Measurements from ENCODE around the gene GRB2.

DNA sequence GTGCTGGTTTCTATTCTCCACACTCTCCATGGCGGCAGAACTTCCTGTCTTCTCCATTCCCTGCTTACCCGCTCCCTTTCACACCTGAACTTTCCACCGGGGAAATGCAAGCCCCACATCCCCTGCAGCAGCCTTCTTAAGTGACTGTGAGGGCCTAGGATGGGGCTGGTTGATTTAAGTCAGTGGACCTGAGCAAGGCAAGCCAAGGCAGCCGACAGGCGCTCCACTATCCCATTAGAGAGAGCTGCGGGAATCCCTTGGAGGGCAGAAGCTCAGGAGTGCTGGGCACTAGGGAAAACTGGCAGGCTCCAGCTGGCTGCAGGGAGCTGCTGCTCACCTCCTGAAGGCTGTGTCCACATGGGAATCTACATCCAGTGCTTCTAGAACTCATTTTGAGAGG lies 80.1 kb downstream of the GRB2 start:
- TF ChIP-seq CTCF (conservative IDR thresholded peaks at IDR 0.05; ENCODE audit: low read length) (no peak), EZH2phosphoT487 (IDR thresholded peaks at IDR 0.05; ENCODE audit: borderline replicate concordance, low read depth, low read length) (no peak)

All from OCI-LY7 (cell line).